WTC11 (cell line): ENCODE measurements around the gene CLIP3. TPM values are rescaled to one million over a fixed set of nuclear protein-coding genes. Genes with fewer than 3 reads are reported as not detected.

Experiments used
- ATAC-seq: fragments of 200-7000 bp; cut with Tn5 transposase; 2 replicates; pipeline ENCODE4 v1.10.0; 2021; ENCODE audit warnings: mild to moderate bottlenecking, moderate library complexity
- CTCF ChIA-PET: fragments of 300-600 bp; sonication (Branson Sonifier 250); formaldehyde crosslinking; loops from one replicate; lab custom pipeline; 2021; ENCODE audit warnings: antibody characterized with exemption; lab: Charles Lee
- POLR2A ChIA-PET: fragments of 350-600 bp; sonication (Branson Sonifier 250); formaldehyde crosslinking; loops from one replicate; lab custom pipeline; 2021; ENCODE audit warnings: antibody characterized with exemption; lab: Charles Lee
- DNase-seq: peaks from one replicate; pipeline ENCODE4 v3.0.0; 2021; ENCODE audit warnings: low spot score
- H3K27ac Mint-ChIP-seq: 2 replicates; pipeline ENCODE4 v1.8.0; 2021; ENCODE audit warnings: mixed read lengths
- H3K27me3 Mint-ChIP-seq: 2 replicates; pipeline ENCODE4 v1.8.0; 2021; ENCODE audit warnings: low read depth, mild to moderate bottlenecking, moderate library complexity, mixed read lengths
- H3K36me3 Mint-ChIP-seq: 2 replicates; pipeline ENCODE4 v1.8.0; 2021; ENCODE audit warnings: mixed read lengths
- H3K4me1 Mint-ChIP-seq: 2 replicates; pipeline ENCODE4 v1.8.0; 2022; ENCODE audit warnings: mixed read lengths
- H3K4me3 Mint-ChIP-seq: 2 replicates; pipeline ENCODE4 v1.8.0; 2021; ENCODE audit warnings: mild to moderate bottlenecking, moderate library complexity, mixed read lengths
- H3K9me3 Mint-ChIP-seq: 2 replicates; pipeline ENCODE4 v1.8.0; 2021; ENCODE audit warnings: mixed read lengths
- E2F5 ChIP-seq: sonication (generic); formaldehyde crosslinking; IDR thresholded peaks from 2 replicates; pipeline ENCODE4 v1.8.1; 2022; ENCODE audit warnings: mild to moderate bottlenecking, moderate library complexity, missing genetic modification reagents
- EMX1 ChIP-seq: fragments of 250-450 bp; sonication (Bioruptor Pico); IDR thresholded peaks from 2 replicates; pipeline ENCODE4 v1.8.0; 2021; ENCODE audit warnings: mild to moderate bottlenecking
- ETV6 ChIP-seq: sonication (generic); formaldehyde crosslinking; IDR thresholded peaks from 2 replicates; pipeline ENCODE4 v1.8.1; 2022; ENCODE audit warnings: mild to moderate bottlenecking, missing genetic modification reagents
- FOXP4 ChIP-seq: sonication (generic); formaldehyde crosslinking; IDR thresholded peaks from 2 replicates; pipeline ENCODE4 v1.8.0; 2022; ENCODE audit warnings: mild to moderate bottlenecking, missing genetic modification reagents
- GRHL2 ChIP-seq: fragments of 250-450 bp; sonication (Bioruptor Pico); IDR thresholded peaks from 2 replicates; pipeline ENCODE4 v1.8.0; 2022; ENCODE audit warnings: mild to moderate bottlenecking, moderate library complexity; ENCODE audit not compliant: insufficient replicate concordance, severe bottlenecking
- GTF2I ChIP-seq: fragments of 250-450 bp; sonication (Bioruptor Pico); conservative IDR thresholded peaks from 2 replicates; pipeline ENCODE4 v1.4.0; 2021; ENCODE audit warnings: mild to moderate bottlenecking
- MLX ChIP-seq: sonication (generic); formaldehyde crosslinking; IDR thresholded peaks from 2 replicates; pipeline ENCODE4 v1.8.1; 2023; ENCODE audit warnings: mild to moderate bottlenecking, missing genetic modification reagents, moderate library complexity
- PRDM15 ChIP-seq: sonication (generic); formaldehyde crosslinking; IDR thresholded peaks from 2 replicates; pipeline ENCODE4 v1.8.0; 2022; ENCODE audit warnings: missing genetic modification reagents
- PREB ChIP-seq: sonication (generic); formaldehyde crosslinking; IDR thresholded peaks from 2 replicates; pipeline ENCODE4 v1.8.1; 2022; ENCODE audit warnings: mild to moderate bottlenecking, missing genetic modification reagents, moderate library complexity, borderline replicate concordance
- PRRX2 ChIP-seq: fragments of 250-450 bp; sonication (Bioruptor Pico); IDR thresholded peaks from 2 replicates; pipeline ENCODE4 v1.8.0; 2021; ENCODE audit warnings: mild to moderate bottlenecking
- RELA ChIP-seq: sonication (generic); formaldehyde crosslinking; IDR thresholded peaks from 2 replicates; pipeline ENCODE4 v1.8.1; 2022; ENCODE audit warnings: missing genetic modification reagents, mild to moderate bottlenecking, borderline replicate concordance
- TEAD4 ChIP-seq: sonication (generic); formaldehyde crosslinking; IDR thresholded peaks from 2 replicates; pipeline ENCODE4 v1.8.0; 2022; ENCODE audit warnings: mild to moderate bottlenecking, missing genetic modification reagents
- TP53 ChIP-seq: sonication (generic); formaldehyde crosslinking; IDR thresholded peaks from 2 replicates; pipeline ENCODE4 v1.8.1; 2023; ENCODE audit warnings: mild to moderate bottlenecking, missing genetic modification reagents
- ZNF121 ChIP-seq: sonication (generic); formaldehyde crosslinking; IDR thresholded peaks from 2 replicates; pipeline ENCODE4 v1.8.0; 2023; ENCODE audit warnings: missing genetic modification reagents
- ZNF138 ChIP-seq: sonication (generic); formaldehyde crosslinking; conservative IDR thresholded peaks from 2 replicates; pipeline ENCODE4 v1.8.1; 2022; ENCODE audit warnings: mild to moderate bottlenecking, moderate library complexity, missing genetic modification reagents
- ZNF219 ChIP-seq: sonication (generic); formaldehyde crosslinking; IDR thresholded peaks from 2 replicates; pipeline ENCODE4 v1.8.0; 2023; ENCODE audit warnings: missing genetic modification reagents, mild to moderate bottlenecking, borderline replicate concordance
- ZNF263 ChIP-seq: sonication (generic); formaldehyde crosslinking; IDR thresholded peaks from 2 replicates; pipeline ENCODE4 v1.8.1; 2022; ENCODE audit warnings: low read depth, mild to moderate bottlenecking, moderate library complexity, missing genetic modification reagents
- ZNF396 ChIP-seq: fragments of 250-450 bp; sonication (Bioruptor Pico); IDR thresholded peaks from 2 replicates; pipeline ENCODE4 v1.8.0; 2021; ENCODE audit warnings: mild to moderate bottlenecking, moderate library complexity, borderline replicate concordance
- ZNF416 ChIP-seq: fragments of 250-450 bp; sonication (Bioruptor Pico); IDR thresholded peaks from 2 replicates; pipeline ENCODE4 v1.9.0; 2021; ENCODE audit warnings: mild to moderate bottlenecking, inconsistent platforms
- total RNA-seq: library from RNA; stranded (reverse); gene quantifications from 3 replicates; pipeline ENCODE4 v1.2.3, GENCODE V29; 2021

Gene CLIP3
- total RNA-seq, 1 experiment from 2014 or later, result 16.2 TPM

- Mint-ChIP-seq H3K27ac (no peak overlapping the region), H3K4me1 (peaks cover 6% of the 10 kb centered on the region)
- CTCF ChIA-PET, result interaction anchor here (1.3 kb wide), 1 partner anchor 17 kb away, joined by 3 read pairs; the partner anchor contains the start of gene ALKBH6
These were observed 1.4 kb downstream of the CLIP3 start for GRCh38 chr19:36031308-36031707.

GRCh38 chr19:36030264-36031148 is 2.2 kb downstream of the CLIP3 start:
- peaks cover 6% of the 10 kb centered on the region for H3K4me1 Mint-ChIP-seq
- no peaks in the 10 kb centered on the region for H3K36me3 Mint-ChIP-seq
- peaks cover 28% of the 10 kb centered on the region for H3K27me3 Mint-ChIP-seq
- no peak overlapping the region for H3K27ac Mint-ChIP-seq
- ChIA-PET CTCF (interaction anchor here (1.3 kb wide), 1 partner anchor 16 kb away, joined by 3 read pairs; the partner anchor contains the start of gene ALKBH6), POLR2A (no interaction called here)
- no peak for ATAC-seq
- DNase-seq, result no peak
- no peaks in the 10 kb centered on the region for H3K9me3 Mint-ChIP-seq
- H3K4me3 Mint-ChIP-seq, result no peak overlapping the region
- TF ChIP-seq TP53 (CRISPR knock-in tag) (no peak), ZNF396 (CRISPR knock-in tag) (no peak), GTF2I (CRISPR knock-in tag) (no peak), MLX (CRISPR knock-in tag) (no peak), ZNF219 (no peak), ETV6 (CRISPR knock-in tag) (no peak), RELA (CRISPR knock-in tag) (no peak), E2F5 (CRISPR knock-in tag) (no peak)

More at GRCh38 chr19:36031308-36031707, 1.4 kb downstream of the CLIP3 start:
- Mint-ChIP-seq H3K36me3 (no peaks in the 10 kb centered on the region), H3K9me3 (no peaks in the 10 kb centered on the region), H3K4me3 (peak overlapping the region; percentile 34; the same call in 1 of the 2 replicates), H3K27me3 (peaks cover 32% of the 10 kb centered on the region)
- POLR2A ChIA-PET, result no interaction called here
- ATAC-seq (no peak), DNase-seq (no peak)
- TF ChIP-seq PRRX2 (CRISPR knock-in tag), result no peak
- TF ChIP-seq ZNF138 (CRISPR knock-in tag), result no peak
- no peak for TF ChIP-seq PREB (CRISPR knock-in tag)
- TF ChIP-seq PRDM15 (CRISPR knock-in tag), result no peak
- TF ChIP-seq ZNF121 (CRISPR knock-in tag), result no peak
- TF ChIP-seq ZNF416 (CRISPR knock-in tag), result no peak
- no peak for TF ChIP-seq EMX1 (CRISPR knock-in tag)
- TF ChIP-seq TEAD4 (CRISPR knock-in tag), result no peak
- no peak for TF ChIP-seq GRHL2
- TF ChIP-seq FOXP4 (CRISPR knock-in tag), result no peak
- no peak for TF ChIP-seq ZNF263 (CRISPR knock-in tag)
